GM08714 (cell line): ENCODE data around the gene CES2.
"Not testable (repeated sequence)": the region's sequence is repeated elsewhere in the genome, so short reads cannot be mapped to it uniquely, and the experiment has no call there.

Experiments
- H3K4me3 ChIP-seq: fragments of 200-500 bp; sonication (Bioruptor generic); 2 replicates; pipeline ENCODE4 v1.5.1; 2014; ENCODE audit warnings: mild to moderate bottlenecking, low read length, inconsistent platforms
- ZNF274 ChIP-seq: IDR thresholded peaks from 2 replicates; pipeline ENCODE4 v1.6.1; 2012; ENCODE audit warnings: mild to moderate bottlenecking, low read depth, low read length

The CES2 gene

GRCh38 chr16:66935314-66936011 lies at the start of gene CES2:
TSS of gene CES2 (plus strand) at chr16:66935516. CDS start at chr16:66935636, 120 bp downstream.
- no peak for TF ChIP-seq ZNF274
- peak within 1 kb of the TSS; percentile 87 for H3K4me3 ChIP-seq

- no peak for TF ChIP-seq ZNF274
Observed at GRCh38 chr16:66886321-66886720, 49.0 kb upstream of the CES2 start.

GRCh38 chr16:66886914-66887313 lies 48.4 kb upstream of the CES2 start:
- no peak overlapping the region for H3K4me3 ChIP-seq
- TF ChIP-seq ZNF274: no peak

More at GRCh38 chr16:66886321-66886720, 49.0 kb upstream of the CES2 start:
- H3K4me3 ChIP-seq: no peak overlapping the region

GRCh38 chr16:66888647-66889615 lies 46.4 kb upstream of the CES2 start:
- no peak overlapping the region for H3K4me3 ChIP-seq
- TF ChIP-seq ZNF274: no peak

- no peak for TF ChIP-seq ZNF274
- no peak overlapping the region for H3K4me3 ChIP-seq
Observed at GRCh38 chr16:66889622-66890021, 45.7 kb upstream of the CES2 start.

GRCh38 chr16:66890799-66891198 lies 44.5 kb upstream of the CES2 start:
- TF ChIP-seq ZNF274: no peak
- H3K4me3 ChIP-seq: no peak overlapping the region

- no peak overlapping the region for H3K4me3 ChIP-seq
- no peak for TF ChIP-seq ZNF274
Observed at GRCh38 chr16:66891360-66891759, 44.0 kb upstream of the CES2 start.

- H3K4me3 ChIP-seq: no peak overlapping the region
- no peak for TF ChIP-seq ZNF274
Observed at GRCh38 chr16:66891797-66892196, 43.5 kb upstream of the CES2 start.

GRCh38 chr16:66894055-66894454 lies 41.3 kb upstream of the CES2 start:
- TF ChIP-seq ZNF274: no peak
- no peak overlapping the region for H3K4me3 ChIP-seq

GRCh38 chr16:66894948-66895688 lies 40.2 kb upstream of the CES2 start:
- TF ChIP-seq ZNF274: no peak
- no peak overlapping the region for H3K4me3 ChIP-seq

GRCh38 chr16:66895689-66895979 lies 39.7 kb upstream of the CES2 start:
- no peak for TF ChIP-seq ZNF274
- no peak overlapping the region for H3K4me3 ChIP-seq

GRCh38 chr16:66895999-66896398 lies 39.3 kb upstream of the CES2 start:
- H3K4me3 ChIP-seq: no peak overlapping the region
- TF ChIP-seq ZNF274: no peak

- H3K4me3 ChIP-seq: not testable (repeated sequence)
Observed at GRCh38 chr16:66896682-66897081, 38.6 kb upstream of the CES2 start.

- no peak overlapping the region for H3K4me3 ChIP-seq
- TF ChIP-seq ZNF274: no peak
Observed at GRCh38 chr16:66898207-66898606, 37.1 kb upstream of the CES2 start.
